ENCODE measurements around the gene GATD1.

DNA sequence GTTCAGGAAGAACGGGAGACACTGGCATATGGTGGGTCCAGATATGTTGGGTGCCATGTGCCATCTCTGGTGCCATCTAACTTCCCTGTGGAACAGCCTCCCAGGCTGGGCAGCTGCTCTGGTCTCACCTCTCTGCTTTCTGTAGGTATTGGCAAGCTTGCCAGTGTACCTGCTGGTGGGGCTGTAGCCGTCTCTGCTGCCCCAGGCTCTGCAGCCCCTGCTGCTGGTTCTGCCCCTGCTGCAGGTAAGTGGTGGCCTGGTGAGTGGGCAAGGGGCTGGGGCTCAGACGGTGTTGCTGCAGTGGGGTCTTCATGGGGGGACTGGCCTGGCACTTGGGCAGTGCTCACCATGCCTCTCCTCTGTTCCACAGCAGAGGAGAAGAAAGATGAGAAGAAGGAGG, 35.1 kb upstream of the GATD1 start:
- TF ChIP-seq CTCF (IDR thresholded peaks at IDR 0.05) (no peak), POLR2A (IDR thresholded peaks at IDR 0.05) (no peak)

Data from body of pancreas (tissue), 4 donors.